Measurements from ENCODE around the gene RBMS1. TPM values are rescaled to one million over a fixed set of nuclear protein-coding genes. Genes with fewer than 3 reads are reported as not detected.
A peak's percentile ranks its signal among the peaks of the same experiment; 100 is the strongest.

The RBMS1 gene
- total RNA-seq, 2 donors from 2014 or later, result 6.3 to 21.1 TPM

DNA sequence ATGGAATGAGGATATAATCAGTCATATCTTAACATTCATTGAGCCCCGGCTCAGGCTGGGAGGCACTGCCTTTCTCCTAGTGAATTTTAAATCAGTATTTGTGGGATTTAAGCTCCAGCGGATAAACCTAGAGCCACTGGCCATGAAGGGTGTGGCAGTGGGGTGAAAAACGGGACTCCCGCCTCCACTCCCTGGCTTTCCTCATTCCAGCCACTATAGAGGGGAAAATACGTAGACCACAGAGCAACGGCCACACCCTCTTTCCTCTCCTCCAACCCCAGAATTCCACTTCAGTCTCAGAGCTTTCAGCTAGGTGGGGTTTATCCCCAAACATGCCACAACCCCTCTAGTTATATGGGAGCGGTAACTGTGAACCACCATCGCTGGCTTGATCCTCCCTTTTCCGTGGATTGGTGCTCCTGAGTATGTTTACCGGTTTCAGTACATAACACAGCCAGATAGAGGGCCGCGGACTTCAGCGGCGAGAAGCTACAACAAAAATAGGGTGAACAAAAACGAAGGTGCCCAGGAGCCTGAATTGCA lies 223.0 kb downstream of the RBMS1 start:
- no peaks in the 10 kb centered on the region for H3K36me3 ChIP-seq
- H3K4me1 ChIP-seq, result peaks cover 4% of the 10 kb centered on the region
- no peak for DNase-seq
- no peaks in the 10 kb centered on the region for H3K9me3 ChIP-seq
- no peaks in the 10 kb centered on the region for H3K27me3 ChIP-seq
- peak overlapping the region; percentile 77 for H3K27ac ChIP-seq
- H3K4me3 ChIP-seq, result peak overlapping the region; percentile 40
- intact Hi-C loops (cut with DNase I), result no loop called here
- TF ChIP-seq, protein P1, sequence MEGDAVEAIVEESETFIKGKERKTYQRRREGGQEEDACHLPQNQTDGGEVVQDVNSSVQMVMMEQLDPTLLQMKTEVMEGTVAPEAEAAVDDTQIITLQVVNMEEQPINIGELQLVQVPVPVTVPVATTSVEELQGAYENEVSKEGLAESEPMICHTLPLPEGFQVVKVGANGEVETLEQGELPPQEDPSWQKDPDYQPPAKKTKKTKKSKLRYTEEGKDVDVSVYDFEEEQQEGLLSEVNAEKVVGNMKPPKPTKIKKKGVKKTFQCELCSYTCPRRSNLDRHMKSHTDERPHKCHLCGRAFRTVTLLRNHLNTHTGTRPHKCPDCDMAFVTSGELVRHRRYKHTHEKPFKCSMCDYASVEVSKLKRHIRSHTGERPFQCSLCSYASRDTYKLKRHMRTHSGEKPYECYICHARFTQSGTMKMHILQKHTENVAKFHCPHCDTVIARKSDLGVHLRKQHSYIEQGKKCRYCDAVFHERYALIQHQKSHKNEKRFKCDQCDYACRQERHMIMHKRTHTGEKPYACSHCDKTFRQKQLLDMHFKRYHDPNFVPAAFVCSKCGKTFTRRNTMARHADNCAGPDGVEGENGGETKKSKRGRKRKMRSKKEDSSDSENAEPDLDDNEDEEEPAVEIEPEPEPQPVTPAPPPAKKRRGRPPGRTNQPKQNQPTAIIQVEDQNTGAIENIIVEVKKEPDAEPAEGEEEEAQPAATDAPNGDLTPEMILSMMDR (IDR thresholded peaks at IDR 0.05), result no peak
- H3K9ac ChIP-seq (ENCODE audit: low read depth in 2 of 2, low read length in 2 of 2), result peak overlapping the region; percentile 67 to 70

DNA sequence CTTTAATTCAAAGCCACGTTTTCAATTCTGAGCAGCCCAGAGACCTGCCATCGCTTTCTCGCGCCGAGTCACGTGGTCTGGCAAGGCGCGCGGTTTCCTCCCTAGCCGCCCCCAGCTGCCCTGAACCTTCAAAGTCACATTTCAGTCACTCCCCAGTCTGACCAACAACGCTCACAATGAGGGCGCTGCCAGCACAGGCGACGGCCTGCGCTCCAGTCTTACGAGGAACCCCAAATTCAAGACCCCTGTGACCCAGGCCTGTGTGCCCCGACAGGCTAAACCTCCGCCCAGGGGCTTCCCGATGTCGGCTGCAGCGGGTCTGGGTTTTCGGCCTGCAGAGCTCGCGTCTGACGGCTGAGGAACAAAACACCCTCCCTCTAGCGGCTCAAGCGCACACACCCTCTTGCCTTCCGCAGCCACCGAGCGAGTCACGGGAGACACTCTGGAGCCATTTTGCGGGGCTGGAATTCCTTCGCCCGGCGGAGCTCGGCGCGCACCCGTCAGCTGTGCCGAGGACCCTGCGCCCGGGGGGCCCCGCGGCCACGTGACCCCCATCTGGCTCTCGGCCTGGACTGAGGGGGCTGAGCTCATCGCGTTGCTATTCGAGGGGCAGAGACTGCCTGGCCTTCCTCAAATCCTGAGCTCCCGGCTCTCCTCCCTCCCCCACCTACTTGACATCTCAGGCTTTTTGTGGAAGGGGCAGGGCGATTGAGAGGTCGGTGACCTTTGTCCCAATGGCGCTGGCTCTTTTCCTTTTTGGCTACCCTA lies 223.6 kb downstream of the RBMS1 start:
- DNase-seq, result peak; percentile 79
- Histone ChIP-seq H3K9ac (ENCODE audit: low read depth in 2 of 2, low read length in 2 of 2) (peak overlapping the region; percentile 67 to 70), H3K27ac (peak overlapping the region; percentile 77), H3K36me3 (no peaks in the 10 kb centered on the region), H3K9me3 (no peaks in the 10 kb centered on the region), H3K4me3 (peak overlapping the region; percentile 40), H3K27me3 (no peaks in the 10 kb centered on the region), H3K4me1 (peaks cover 4% of the 10 kb centered on the region)
- intact Hi-C loops (cut with DNase I), result loop anchor here (10.0 kb wide), 1 partner anchor 725 kb away; no protein-coding TSS in a partner anchor
- TF ChIP-seq, protein P1 (IDR thresholded peaks at IDR 0.05), result peak; percentile 55

DNA sequence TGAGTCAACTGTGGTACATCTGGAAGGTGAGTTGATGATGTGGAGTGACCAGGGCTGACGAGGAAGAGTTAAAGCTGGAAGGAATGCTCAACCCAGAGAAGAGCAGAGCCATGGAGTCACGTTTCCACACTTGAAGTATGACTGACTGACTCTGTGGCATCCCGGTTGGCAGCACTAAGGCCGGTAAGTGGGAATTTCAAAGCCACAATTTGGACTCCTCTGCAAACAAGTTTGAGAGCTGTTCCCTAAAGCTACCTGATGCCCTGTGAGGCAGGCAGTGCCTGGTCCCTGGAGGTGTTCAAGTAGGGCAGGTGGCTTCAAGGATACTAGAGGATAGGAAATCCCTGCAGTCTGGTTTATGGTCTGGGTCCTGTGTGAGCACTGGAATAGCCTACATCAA lies 224.2 kb downstream of the RBMS1 start:
- intact Hi-C loops (cut with DNase I), result loop anchor here (10.0 kb wide), 1 partner anchor 725 kb away; no protein-coding TSS in a partner anchor
- Histone ChIP-seq H3K9me3 (no peaks in the 10 kb centered on the region), H3K27ac (peak overlapping the region; percentile 77), H3K27me3 (no peaks in the 10 kb centered on the region), H3K9ac (ENCODE audit: low read depth in 2 of 2, low read length in 2 of 2) (peak overlapping the region; percentile 67 to 70), H3K4me1 (peaks cover 4% of the 10 kb centered on the region), H3K4me3 (peak overlapping the region; percentile 40), H3K36me3 (no peaks in the 10 kb centered on the region)
- TF ChIP-seq, protein P1 (IDR thresholded peaks at IDR 0.05), result no peak
- DNase-seq, result no peak

DNA sequence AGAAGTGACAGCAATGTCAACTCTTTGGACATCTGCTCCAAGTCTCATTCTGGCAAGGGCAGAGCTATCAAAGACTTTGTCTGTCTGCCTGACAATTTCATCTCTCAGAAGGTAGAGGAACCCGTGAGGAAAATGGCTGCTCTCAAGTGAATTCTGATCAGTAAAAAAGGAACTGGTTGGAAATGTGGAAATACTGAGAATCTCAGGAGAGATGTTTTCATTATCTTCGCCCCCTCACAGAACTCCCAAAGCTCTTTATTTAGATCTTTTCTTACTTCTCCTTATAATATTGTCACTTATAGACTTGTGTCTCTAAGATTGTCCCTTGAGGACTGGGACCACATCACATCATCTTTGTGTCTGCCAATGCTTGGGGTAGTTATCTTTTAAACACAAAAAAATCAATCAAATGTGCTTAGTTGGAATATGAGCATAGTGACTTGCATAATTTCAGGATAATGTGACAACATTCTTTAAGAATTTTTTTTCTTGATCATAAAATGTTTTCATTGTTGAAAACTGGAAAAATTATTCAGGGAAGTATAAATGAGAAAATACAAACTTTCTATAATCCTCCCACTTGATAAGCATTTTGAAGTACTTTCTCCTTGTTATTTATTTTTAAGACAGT lies 225.3 kb downstream of the RBMS1 start:
- intact Hi-C loops (cut with DNase I), result loop anchor here (10.0 kb wide), 1 partner anchor 727 kb away; no protein-coding TSS in a partner anchor
- Histone ChIP-seq H3K9ac (ENCODE audit: low read depth in 2 of 2, low read length in 2 of 2) (no peak overlapping the region), H3K9me3 (no peaks in the 10 kb centered on the region), H3K36me3 (no peaks in the 10 kb centered on the region), H3K27ac (no peak overlapping the region), H3K4me1 (peaks cover 4% of the 10 kb centered on the region), H3K27me3 (no peaks in the 10 kb centered on the region), H3K4me3 (no peak overlapping the region)
- no peak for DNase-seq
- TF ChIP-seq, protein P1 (IDR thresholded peaks at IDR 0.05), result no peak

DNA sequence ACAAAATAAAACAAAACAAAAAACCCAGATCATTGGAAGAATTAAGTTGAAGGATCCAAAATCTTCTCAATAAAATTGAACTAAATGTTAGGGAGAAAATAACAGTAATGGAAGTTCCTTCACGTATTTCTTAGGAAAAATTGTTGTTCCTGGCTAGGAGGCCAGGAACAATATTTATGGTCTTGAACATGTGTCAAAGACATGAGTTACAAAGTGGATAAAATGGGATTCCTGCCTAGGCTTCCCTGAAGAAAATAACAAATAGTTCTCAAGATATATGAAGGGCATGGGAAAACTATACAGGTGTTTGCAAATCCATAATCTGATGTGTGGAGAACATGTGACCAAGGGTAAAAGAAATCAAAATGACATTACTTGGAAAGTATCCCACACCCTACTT lies 225.9 kb downstream of the RBMS1 start:
- DNase-seq, result no peak
- no peaks in the 10 kb centered on the region for H3K9me3 ChIP-seq
- no peaks in the 10 kb centered on the region for H3K36me3 ChIP-seq

More for the DNA sequence above, 225.9 kb downstream of the RBMS1 start:
- intact Hi-C loops (cut with DNase I), result loop anchor here (10.0 kb wide), 1 partner anchor 727 kb away; no protein-coding TSS in a partner anchor
- H3K27ac ChIP-seq, result no peak overlapping the region
- no peak overlapping the region for H3K4me3 ChIP-seq
- no peak overlapping the region for H3K9ac ChIP-seq (ENCODE audit: low read depth in 2 of 2, low read length in 2 of 2)
- no peaks in the 10 kb centered on the region for H3K27me3 ChIP-seq
- TF ChIP-seq, protein P1 (IDR thresholded peaks at IDR 0.05), result no peak
- peaks cover 4% of the 10 kb centered on the region for H3K4me1 ChIP-seq
